GM12873 (cell line): ENCODE results near the gene TMEM212.
A peak's percentile ranks its signal among the peaks of the same experiment; 100 is the strongest.

ENCODE experiments used
- CTCF ChIP-seq: IDR thresholded peaks from 2 replicates; pipeline ENCODE4 v1.5.1; 2012; ENCODE audit warnings: low read depth, mild to moderate bottlenecking, moderate library complexity, low read length, control low read depth; ENCODE audit not compliant: insufficient read depth; ENCODE audit errors: missing control alignments

Gene TMEM212

GRCh38 chr3:171854649-171855305 lies 11.6 kb downstream of the TMEM212 start:
- no peak for TF ChIP-seq CTCF

GRCh38 chr3:171860830-171861535 lies 17.8 kb downstream of the TMEM212 start:
- TF ChIP-seq CTCF, result no peak

GRCh38 chr3:171862392-171862791 lies 19.2 kb downstream of the TMEM212 start:
- TF ChIP-seq CTCF, result no peak

GRCh38 chr3:171862993-171863521 lies 19.9 kb downstream of the TMEM212 start:
- TF ChIP-seq CTCF, result no peak

- no peak for TF ChIP-seq CTCF
Observed at GRCh38 chr3:171863920-171864319, 20.8 kb downstream of the TMEM212 start.

GRCh38 chr3:171865191-171865865 lies 22.2 kb downstream of the TMEM212 start:
- no peak for TF ChIP-seq CTCF

GRCh38 chr3:171867981-171868380 lies 24.8 kb downstream of the TMEM212 start:
- peak; percentile 43 for TF ChIP-seq CTCF
